Pancreas (tissue), 10 donors: ENCODE measurements around the gene GPC1. TPM values are rescaled to one million over a fixed set of nuclear protein-coding genes. Genes with fewer than 3 reads are reported as not detected.
"Not testable (repeated sequence)": the region's sequence is repeated elsewhere in the genome, so short reads cannot be mapped to it uniquely, and the experiment has no call there.

Experiments used
- ATAC-seq, 4 donors: fragments of 200-7000 bp; cut with Tn5 transposase; one replicate each; pipeline versions ENCODE4 v1.8.0 to v1.9.1; 2020; ENCODE audit warnings: mild to moderate bottlenecking in 4 of 4, moderate library complexity in 4 of 4
- DNase-seq, 6 donors: peaks; one replicate each; pipeline ENCODE4 v3.0.0-alpha.2; 2020
- FAIRE-seq: peaks from 2 replicates; lab custom pipeline; 2012; peaks lifted over from hg19 to GRCh38; lab: Jason Lieb, UNC
- H3K27ac ChIP-seq, 4 donors: fragments of 200-600 bp; sonication (generic); 1 replicate in 3 of 4; 2 replicates in 1 of 4; pipeline versions ENCODE4 v1.5.0 to v1.8.0; 2020
- H3K27me3 ChIP-seq, 4 donors: fragments of 200-600 bp; one replicate each; pipeline ENCODE4 v1.8.0; 2021
- H3K36me3 ChIP-seq, 3 donors: fragments of 200-600 bp; sonication (generic) in 1 of 3; one replicate each; pipeline versions ENCODE4 v1.5.0 to v1.8.0; 2020 to 2021
- H3K4me1 ChIP-seq, 3 donors: fragments of 200-600 bp; one replicate each; pipeline ENCODE4 v1.8.0; 2021
- H3K4me3 ChIP-seq, 4 donors: fragments of 200-600 bp; sonication (generic) in 2 of 4; one replicate each; pipeline versions ENCODE4 v1.5.0 to v1.8.0; 2020 to 2021
- H3K9me3 ChIP-seq, 4 donors: fragments of 200-600 bp; one replicate each; pipeline ENCODE4 v1.8.0; 2021
- CTCF ChIP-seq, 4 donors: fragments of 200-600 bp; sonication (generic) in 3 of 4; IDR thresholded peaks; one replicate each; pipeline versions ENCODE4 v1.5.0 to v1.8.0; 2021; ENCODE audit warnings: antibody characterized with exemption in 4 of 4
- WGBS, 2 donors: extraction: QIAGEN DNeasy Blood & Tissue Kit; methylation state at CpG; one replicate each; pipeline ENCODE4 v1.1.7; 2013; 5-methylcytosine and 5-hydroxymethylcytosine counted together
- intact Hi-C, 3 donors: fragments of 100-400 bp; cut with DNase I; formaldehyde crosslinking; loops; one replicate each; pipeline versions ENCODE4 v1.11.1 to v1.14.2; 2022
- polyA plus RNA-seq, 2 donors: library from polyadenylated mRNA; stranded (reverse); fragments of 200-250 nt; gene quantifications; one replicate each; pipeline ENCODE4 v1.2.3, GENCODE V29; 2013
- total RNA-seq, 6 donors: library from RNA; stranded (reverse); fragmentation: NEBNext Ultra II Directional in 4 of 6; extraction: Animal tissue kit (Norgen Biotek cat#: 25700) in 4 of 6; gene quantifications; one replicate each; pipeline versions ENCODE4 v1.2.1 to v1.2.4, GENCODE V29; 2021 to 2023
- donor health status: healthy with polysubstance abuse.
- donor health status: DM: no; HTN: no; CAD: no; lungs with moderate emphysema.
- donor health status: DM: no; HTN: no; CAD: no.
- donor health status: control.
- donor health status: control.
- donor health status: Bipolar disorder and iron deficiency.
- donor health status: DM: yes; HTN: yes; CAD: no.
- donor health status: DM: no; HTN: no; CAD: no.
- donor health status: DM: no; HTN: no; CAD: no.
- donor health status: DM: yes; HTN: yes; CAD: no.

The GPC1 gene
- total RNA-seq (10 to 100 TPM; 11.7 to 37.6 (median 16.3) TPM), polyA plus RNA-seq (10 to 100 TPM; 23.2 to 27.5 TPM)

GRCh38 chr2:240435457-240435947 lies at the start of gene GPC1:
Gene GPC1, plus strand, starts transcription at chr2:240435663. Its CDS starts 256 bp downstream, at chr2:240435919.
- peak; percentile 66 to 76 (median 70) for ATAC-seq
- TF ChIP-seq CTCF (IDR thresholded peaks at IDR 0.05): no peak
- no peak for FAIRE-seq
- peak within 1 kb of the TSS; percentile 71 to 79 (median 74) for H3K27ac ChIP-seq
- H3K4me1 ChIP-seq: peaks cover 0 to 11% (median 10%) of the 10 kb centered on the region in 3 donors
- no peaks in the 10 kb centered on the region for H3K27me3 ChIP-seq
- intact Hi-C loops: loop anchor here in 1 of 3 donors (5.0 kb wide), 1 partner anchor 203 kb away; no protein-coding TSS in a partner anchor
- no peaks in the 10 kb centered on the region for H3K36me3 ChIP-seq
- DNase-seq: peak; percentile 73 to 90 (median 82)
- H3K9me3 ChIP-seq: no peaks in the 10 kb centered on the region
- 0 to 1% methylated on average over 14 to 77 of the region's 77 CpGs for WGBS, 2 donors
- peak within 1 kb of the TSS; percentile 56 to 84 (median 67) for H3K4me3 ChIP-seq

- H3K4me3 ChIP-seq: no peak overlapping the region
- FAIRE-seq (no peak), ATAC-seq (no peak), DNase-seq (peak in 3 of 6 donors; percentile 9 to 50 (median 40))
- no peak for TF ChIP-seq CTCF (IDR thresholded peaks at IDR 0.05)
- no peak overlapping the region for H3K27ac ChIP-seq
- H3K36me3 ChIP-seq: no peaks in the 10 kb centered on the region
- intact Hi-C loops: no loop called here
- 80 to 83% methylated on average over 12 of the region's 12 CpGs for WGBS, 2 donors
- no peaks in the 10 kb centered on the region for H3K9me3 ChIP-seq
- no peaks in the 10 kb centered on the region for H3K4me1 ChIP-seq
- no peaks in the 10 kb centered on the region for H3K27me3 ChIP-seq
These were observed 49.1 kb upstream of the GPC1 start for GRCh38 chr2:240386326-240386725.

- intact Hi-C loops: not testable (repeated sequence)
These were observed 48.7 kb upstream of the GPC1 start for GRCh38 chr2:240386743-240387142.

GRCh38 chr2:240387325-240387668 lies 48.2 kb upstream of the GPC1 start:
- WGBS, 2 donors: 74 to 88% methylated on average over 9 of the region's 9 CpGs
- ATAC-seq (no peak), FAIRE-seq (no peak), DNase-seq (no peak)
- H3K27ac ChIP-seq: no peak overlapping the region
- no peaks in the 10 kb centered on the region for H3K9me3 ChIP-seq
- no peaks in the 10 kb centered on the region for H3K36me3 ChIP-seq
- H3K4me3 ChIP-seq: no peak overlapping the region
- intact Hi-C loops: no loop called here
- TF ChIP-seq CTCF (IDR thresholded peaks at IDR 0.05): no peak
- no peaks in the 10 kb centered on the region for H3K27me3 ChIP-seq
- H3K4me1 ChIP-seq: no peaks in the 10 kb centered on the region

More at GRCh38 chr2:240386743-240387142, 48.7 kb upstream of the GPC1 start:
- not testable (repeated sequence) for FAIRE-seq, H3K4me1 ChIP-seq, ATAC-seq, H3K27me3 ChIP-seq, H3K27ac ChIP-seq, H3K9me3 ChIP-seq, H3K4me3 ChIP-seq, H3K36me3 ChIP-seq
- 74 to 78% methylated on average over 3 to 4 of the region's 4 CpGs for WGBS, 2 donors
- peak in 1 of 6 donors; percentile 9 for DNase-seq

- DNase-seq (peak in 3 of 6 donors; percentile 34 to 58 (median 49)), ATAC-seq (peak in 1 of 4 donors; percentile 15), FAIRE-seq (no peak)
- H3K4me3 ChIP-seq: no peak overlapping the region
- no peaks in the 10 kb centered on the region for H3K4me1 ChIP-seq
- no peaks in the 10 kb centered on the region for H3K36me3 ChIP-seq
- H3K27me3 ChIP-seq: no peaks in the 10 kb centered on the region
- no peak overlapping the region for H3K27ac ChIP-seq
- 85 to 86% methylated on average over 15 to 16 of the region's 16 CpGs for WGBS, 2 donors
- no peaks in the 10 kb centered on the region for H3K9me3 ChIP-seq
- no peak for TF ChIP-seq CTCF (IDR thresholded peaks at IDR 0.05)
- intact Hi-C loops: no loop called here
These were observed 47.6 kb upstream of the GPC1 start for GRCh38 chr2:240387669-240388358.
